Kidney epithelial cell (primary cell): ENCODE data around the gene RBL1. TPM values are rescaled to one million over a fixed set of nuclear protein-coding genes. Genes with fewer than 3 reads are reported as not detected.
"Not testable (repeated sequence)": the region's sequence is repeated elsewhere in the genome, so short reads cannot be mapped to it uniquely, and the experiment has no call there.

Source experiments
- DNase-seq: peaks from one replicate; pipeline ENCODE4 v3.0.0-alpha.2; 2010; ENCODE audit warnings: low read depth
- H3K27me3 ChIP-seq: 2 replicates; pipeline ENCODE4 v1.6.0; 2011; ENCODE audit warnings: low read length; ENCODE audit not compliant: control insufficient read depth, insufficient read depth
- H3K36me3 ChIP-seq: 2 replicates; pipeline ENCODE4 v1.5.1; 2011; ENCODE audit warnings: low read length; ENCODE audit not compliant: control insufficient read depth, insufficient read depth
- H3K4me3 ChIP-seq: 2 replicates; pipeline ENCODE4 v1.5.1; 2011; ENCODE audit warnings: low read depth, mild to moderate bottlenecking, control low read depth, low read length
- CTCF ChIP-seq: IDR thresholded peaks from 2 replicates; pipeline ENCODE4 v1.5.1; 2011; ENCODE audit warnings: mild to moderate bottlenecking, moderate library complexity, low read length, control low read depth, inconsistent platforms; ENCODE audit not compliant: insufficient read depth, poor library complexity, severe bottlenecking
- total RNA-seq: library from RNA; depleted of rRNA; stranded (reverse); fragments of >200 nt; gene quantifications from 2 replicates; pipeline ENCODE4 v1.2.3, GENCODE V29; 2015

The RBL1 gene
- total RNA-seq, 1 donor from 2014 or later = 5.6 TPM

GRCh38 chr20:37131486-37131885 lies 35.7 kb upstream of the RBL1 start:
- Histone ChIP-seq H3K27me3 (no peaks in the 10 kb centered on the region), H3K36me3 (no peaks in the 10 kb centered on the region), H3K4me3 (no peak overlapping the region)
- DNase-seq = no peak
- TF ChIP-seq CTCF = no peak

- Histone ChIP-seq H3K27me3 (no peaks in the 10 kb centered on the region), H3K4me3 (no peak overlapping the region), H3K36me3 (no peaks in the 10 kb centered on the region)
- TF ChIP-seq CTCF = no peak
- no peak for DNase-seq
These were observed 33.0 kb upstream of the RBL1 start for GRCh38 chr20:37128803-37129202.

GRCh38 chr20:37126290-37126689 lies 30.5 kb upstream of the RBL1 start:
- not testable (repeated sequence) for H3K27me3 ChIP-seq, DNase-seq, H3K36me3 ChIP-seq, H3K4me3 ChIP-seq

- no peak for TF ChIP-seq CTCF
- no peak overlapping the region for H3K4me3 ChIP-seq
- no peaks in the 10 kb centered on the region for H3K36me3 ChIP-seq
- no peaks in the 10 kb centered on the region for H3K27me3 ChIP-seq
- no peak for DNase-seq
These were observed 27.6 kb upstream of the RBL1 start for GRCh38 chr20:37123441-37123840.

- DNase-seq = no peak
- Histone ChIP-seq H3K27me3 (peaks cover under 1% of the 10 kb centered on the region), H3K4me3 (no peak overlapping the region), H3K36me3 (no peaks in the 10 kb centered on the region)
- no peak for TF ChIP-seq CTCF
These were observed 24.7 kb upstream of the RBL1 start for GRCh38 chr20:37120497-37120896.

GRCh38 chr20:37119356-37120036 lies 23.7 kb upstream of the RBL1 start:
- no peak for TF ChIP-seq CTCF
- no peak for DNase-seq
- no peaks in the 10 kb centered on the region for H3K36me3 ChIP-seq
- no peak overlapping the region for H3K4me3 ChIP-seq
- H3K27me3 ChIP-seq = peaks cover 2% of the 10 kb centered on the region
